Fibroblast of the aortic adventitia (primary cell): ENCODE results near the gene FLNB. TPM values are rescaled to one million over a fixed set of nuclear protein-coding genes. Genes with fewer than 3 reads are reported as not detected.

Experiments
- DNase-seq: peaks from one replicate; pipeline ENCODE4 v3.0.0-alpha.2; 2010; ENCODE audit warnings: low read depth
- H3K4me3 ChIP-seq: 2 replicates; pipeline ENCODE4 v1.5.1; 2011; ENCODE audit warnings: low read depth, mild to moderate bottlenecking, control low read depth, low read length, moderate library complexity
- total RNA-seq: library from RNA; depleted of rRNA; stranded (reverse); fragments of >200 nt; gene quantifications from 2 replicates; pipeline ENCODE4 v1.2.3, GENCODE V29; 2012; ENCODE audit warnings: low replicate concordance
- TF ChIP-seq, protein P1 (sequence below): IDR thresholded peaks from 2 replicates; pipeline ENCODE4 v1.5.1; 2011; ENCODE audit warnings: mild to moderate bottlenecking, low read length, control low read depth, inconsistent platforms; ENCODE audit not compliant: insufficient read depth

Gene FLNB
- total RNA-seq, 1 donor, result 69.0 TPM

DNA sequence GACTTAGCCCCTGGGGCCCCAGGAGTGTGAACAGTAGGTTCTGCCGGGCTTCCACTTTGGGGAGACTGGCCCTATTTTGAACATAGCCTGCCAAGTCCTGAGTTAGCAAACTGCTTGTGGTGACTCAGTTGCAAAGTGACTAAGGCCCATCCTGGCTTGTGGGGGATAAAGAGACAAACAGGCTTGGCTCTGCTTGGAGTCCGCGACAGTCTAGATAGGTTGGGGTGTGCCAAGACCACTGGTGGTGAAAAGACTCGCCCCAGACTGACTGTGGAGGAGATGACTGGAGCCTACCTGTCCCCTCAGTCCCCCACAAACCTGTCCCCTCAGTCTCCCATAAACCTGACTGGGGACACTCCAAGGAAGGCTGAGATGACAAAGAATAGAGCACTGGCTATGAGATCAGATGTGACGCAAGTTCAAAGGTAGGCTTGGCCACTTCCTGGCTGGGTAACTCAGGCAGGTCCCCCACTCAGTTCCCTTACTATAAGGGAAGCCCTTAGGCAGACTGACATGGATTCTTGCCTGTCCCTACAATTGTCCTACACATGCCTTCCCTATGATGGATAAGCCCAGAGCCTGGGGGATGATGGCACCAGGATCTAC lies 198.3 kb downstream of the FLNB start:
- TF ChIP-seq, protein P1, sequence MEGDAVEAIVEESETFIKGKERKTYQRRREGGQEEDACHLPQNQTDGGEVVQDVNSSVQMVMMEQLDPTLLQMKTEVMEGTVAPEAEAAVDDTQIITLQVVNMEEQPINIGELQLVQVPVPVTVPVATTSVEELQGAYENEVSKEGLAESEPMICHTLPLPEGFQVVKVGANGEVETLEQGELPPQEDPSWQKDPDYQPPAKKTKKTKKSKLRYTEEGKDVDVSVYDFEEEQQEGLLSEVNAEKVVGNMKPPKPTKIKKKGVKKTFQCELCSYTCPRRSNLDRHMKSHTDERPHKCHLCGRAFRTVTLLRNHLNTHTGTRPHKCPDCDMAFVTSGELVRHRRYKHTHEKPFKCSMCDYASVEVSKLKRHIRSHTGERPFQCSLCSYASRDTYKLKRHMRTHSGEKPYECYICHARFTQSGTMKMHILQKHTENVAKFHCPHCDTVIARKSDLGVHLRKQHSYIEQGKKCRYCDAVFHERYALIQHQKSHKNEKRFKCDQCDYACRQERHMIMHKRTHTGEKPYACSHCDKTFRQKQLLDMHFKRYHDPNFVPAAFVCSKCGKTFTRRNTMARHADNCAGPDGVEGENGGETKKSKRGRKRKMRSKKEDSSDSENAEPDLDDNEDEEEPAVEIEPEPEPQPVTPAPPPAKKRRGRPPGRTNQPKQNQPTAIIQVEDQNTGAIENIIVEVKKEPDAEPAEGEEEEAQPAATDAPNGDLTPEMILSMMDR, result no peak
- peak; percentile 55 for DNase-seq
- no peak overlapping the region for H3K4me3 ChIP-seq

DNA sequence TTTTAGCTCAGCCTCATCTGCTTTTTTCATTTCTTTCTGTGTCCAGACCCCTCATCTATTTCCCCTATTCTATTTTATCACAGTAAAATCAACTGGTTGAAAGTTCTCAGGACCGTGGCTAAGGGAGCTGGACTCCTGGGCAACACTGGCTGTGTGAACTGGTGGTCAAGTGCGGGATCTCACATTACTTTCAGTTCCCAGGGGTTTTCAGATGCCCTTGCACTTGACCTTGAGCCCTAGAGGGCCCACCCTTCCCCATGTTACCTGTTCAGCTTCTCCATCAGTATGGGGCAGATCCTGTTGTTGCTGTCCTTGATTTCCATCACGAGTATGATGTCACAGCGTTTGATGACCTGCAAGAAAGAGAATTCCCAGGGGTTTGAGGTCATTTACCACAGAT lies 199.7 kb downstream of the FLNB start:
- H3K4me3 ChIP-seq, result no peak overlapping the region
- TF ChIP-seq, protein P1, result no peak
- no peak for DNase-seq

DNA sequence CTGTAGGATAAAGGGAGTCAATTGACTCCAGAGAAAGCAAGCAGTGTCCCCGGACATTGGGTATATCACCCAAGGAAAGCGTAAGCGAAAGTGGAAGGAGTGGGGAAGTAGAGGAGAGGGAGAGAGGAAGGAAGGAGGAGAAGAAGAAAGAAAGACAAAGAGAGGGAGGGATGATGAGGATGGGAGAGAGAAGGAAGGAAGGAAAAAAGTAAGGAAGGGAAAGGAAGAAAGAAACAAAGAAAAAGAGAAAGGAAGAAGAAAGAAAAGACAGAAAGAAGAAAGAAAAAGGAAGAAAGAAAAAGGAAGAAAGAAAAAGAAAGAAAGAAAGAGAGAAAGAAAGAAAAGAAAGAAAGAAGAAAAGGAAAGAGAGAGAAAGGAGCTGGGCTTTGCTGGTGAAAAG lies 201.7 kb downstream of the FLNB start:
- TF ChIP-seq, protein P1, result no peak
- H3K4me3 ChIP-seq, result no peak overlapping the region
- DNase-seq, result no peak

DNA sequence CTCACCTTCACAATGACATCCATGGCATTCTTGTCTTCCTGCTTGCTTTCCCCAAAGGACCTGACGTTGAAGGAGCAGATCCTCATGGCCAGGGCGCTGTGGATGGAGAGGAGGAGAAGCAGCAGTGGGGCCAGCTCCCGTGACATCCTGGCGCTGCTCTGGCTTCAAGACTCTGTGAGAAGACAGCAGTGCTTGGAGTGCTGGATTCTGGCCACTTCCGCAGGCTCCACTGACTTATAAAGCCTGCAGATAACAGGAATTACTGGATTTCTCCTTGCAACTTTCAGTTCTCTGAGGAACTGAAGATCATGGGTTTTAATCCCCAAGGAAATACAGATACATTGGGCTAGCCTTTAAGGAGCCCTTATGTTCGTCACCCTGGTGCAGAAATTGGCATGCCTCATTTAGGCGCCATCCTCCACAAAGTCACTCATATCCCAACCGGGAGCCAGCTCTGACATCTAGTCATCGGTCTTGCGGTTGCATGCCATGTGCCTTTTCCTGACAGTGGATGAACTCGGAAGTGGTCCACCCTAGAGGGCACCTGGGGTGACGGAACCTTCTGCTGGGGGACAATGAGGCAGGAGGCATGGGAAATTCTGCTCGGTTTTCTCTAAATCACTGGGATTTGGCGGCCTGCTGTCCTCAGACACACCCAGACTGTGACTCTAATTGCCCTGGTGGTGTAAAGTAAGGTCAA lies 202.7 kb downstream of the FLNB start, which contains the start of gene DNASE1L3:
TSS of gene DNASE1L3 (minus strand) at position 212 of the 700 bp plus-strand sequence. CDS start at position 146, 66 bp downstream.
- DNase-seq, result peak; percentile 69
- H3K4me3 ChIP-seq, result peak within 1 kb of the TSS; percentile 10
- TF ChIP-seq, protein P1, result no peak

DNA sequence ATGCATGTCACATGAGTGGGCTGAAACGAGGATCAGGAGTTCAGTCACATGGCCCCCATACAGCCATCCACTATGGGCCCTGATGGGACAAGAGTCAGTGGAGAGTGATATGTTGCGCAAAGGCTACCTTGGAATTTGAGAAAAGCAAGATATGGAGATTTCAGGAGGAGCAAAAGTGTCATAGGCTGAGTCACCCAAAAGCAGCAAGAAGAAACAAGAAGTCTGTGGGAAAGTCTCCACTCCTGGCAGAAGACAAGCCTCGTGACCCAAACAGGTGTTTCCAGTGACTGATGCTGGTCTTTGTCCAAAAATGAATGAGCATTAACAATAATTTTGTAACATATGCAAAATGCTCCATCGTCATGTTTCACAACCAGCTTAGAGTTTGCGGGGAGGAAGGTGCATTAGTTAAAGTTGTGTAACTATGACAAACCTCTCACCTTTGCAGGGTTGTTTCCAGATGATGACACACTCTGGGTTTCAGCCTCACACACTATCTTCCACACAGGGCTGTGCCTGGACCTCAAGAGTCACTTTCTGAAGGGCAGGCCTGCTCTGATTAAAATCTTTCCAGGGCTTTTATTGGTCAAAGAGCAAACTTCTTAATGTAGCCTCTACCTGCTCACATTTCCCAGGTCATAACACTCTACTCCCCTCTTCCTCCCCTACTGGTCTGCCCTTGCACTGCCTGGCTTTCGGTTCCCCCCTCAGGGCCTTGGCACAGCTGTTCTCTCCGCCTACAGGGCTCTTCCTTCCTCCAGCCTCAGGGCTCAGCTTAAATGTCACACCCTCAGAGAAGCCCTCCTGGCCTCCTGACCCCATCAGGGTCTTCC lies 206.5 kb downstream of the FLNB start:
- DNase-seq, result no peak
- TF ChIP-seq, protein P1, result no peak
- no peak overlapping the region for H3K4me3 ChIP-seq

DNA sequence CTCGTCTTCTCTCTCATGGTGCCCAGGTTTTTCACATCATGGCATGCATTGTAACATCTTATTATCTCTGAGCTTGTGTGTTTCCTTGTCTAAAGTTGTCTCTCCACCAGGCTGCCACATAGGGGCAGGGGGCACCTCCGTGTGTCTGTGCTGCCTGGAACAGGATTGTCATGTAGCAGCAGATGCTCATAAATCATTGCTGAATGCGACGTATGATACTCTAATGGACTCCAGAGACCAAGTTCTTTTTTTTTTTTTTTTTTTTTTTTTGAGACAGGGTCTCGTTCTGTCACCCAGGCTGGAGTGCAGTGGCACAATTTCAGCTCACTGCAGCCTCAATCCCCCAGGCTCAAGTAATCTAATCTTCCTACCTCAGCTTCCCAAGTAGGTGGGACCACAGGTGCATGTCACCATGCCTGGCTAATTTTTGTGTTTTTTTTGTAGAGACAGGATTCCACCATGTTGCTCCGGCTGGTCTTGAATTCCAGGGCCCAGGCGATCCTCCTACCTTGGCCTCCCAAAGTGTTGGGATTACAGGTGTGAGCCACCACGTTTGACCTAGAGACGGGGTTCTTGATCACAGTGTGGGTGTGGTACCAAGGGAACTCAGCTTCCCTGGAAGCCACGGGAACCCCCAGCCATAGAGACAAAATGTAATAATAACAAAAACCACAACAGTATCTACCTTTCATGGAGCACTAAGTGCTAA lies 207.2 kb downstream of the FLNB start:
- TF ChIP-seq, protein P1, result no peak
- no peak overlapping the region for H3K4me3 ChIP-seq

More for the DNA sequence above, 207.2 kb downstream of the FLNB start:
- no peak for DNase-seq
